Activated CD8-positive, alpha-beta memory T cell treated with anti-CD3 and anti-CD28 coated beads, Interleukin-2, amount 50 U/mL, for 1 hour (primary cell): ENCODE results near the gene PRG3.

Experiments
- DNase-seq: peaks from one replicate; pipeline ENCODE4 v3.0.0-alpha.2; 2020; ENCODE audit errors: extremely low read depth

PRG3 gene

DNA sequence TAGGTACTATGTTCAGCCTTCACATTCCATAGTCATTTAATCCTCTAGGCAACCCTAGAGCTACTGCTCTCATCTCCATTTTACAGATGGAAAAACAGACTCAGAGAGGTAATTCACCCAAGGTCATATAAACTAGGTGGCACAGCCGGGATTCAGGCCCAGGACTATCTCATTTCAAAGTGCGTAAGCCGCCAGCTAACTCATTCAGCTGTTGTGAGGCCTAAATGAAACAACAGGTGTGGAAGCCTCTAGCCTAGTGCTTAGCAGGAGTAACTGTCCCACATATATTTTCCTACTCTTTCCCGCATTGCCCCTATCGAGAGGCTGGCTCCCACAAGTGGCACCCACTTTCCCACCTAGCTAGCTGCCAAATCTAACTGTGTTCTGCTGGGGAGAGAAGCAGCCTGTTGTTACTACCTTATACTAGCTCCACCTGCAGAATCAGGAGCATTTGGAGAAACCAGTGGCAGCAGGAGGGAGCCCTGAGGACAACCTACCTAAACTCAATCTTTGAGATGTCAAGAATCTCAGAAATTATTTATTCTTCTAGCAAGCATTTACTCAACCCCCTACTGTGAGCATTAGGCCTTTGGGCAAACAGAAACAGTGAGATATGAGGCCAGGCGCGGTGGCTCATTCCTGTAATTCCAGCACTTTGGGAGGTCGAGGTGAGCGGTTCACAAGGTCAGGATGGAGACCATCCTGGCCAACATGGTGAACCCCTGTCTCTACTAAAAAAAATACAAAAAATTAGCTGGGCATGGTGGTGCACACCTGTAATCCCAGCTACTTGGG lies 20.9 kb downstream of the PRG3 start:
- DNase-seq, result no peak

DNA sequence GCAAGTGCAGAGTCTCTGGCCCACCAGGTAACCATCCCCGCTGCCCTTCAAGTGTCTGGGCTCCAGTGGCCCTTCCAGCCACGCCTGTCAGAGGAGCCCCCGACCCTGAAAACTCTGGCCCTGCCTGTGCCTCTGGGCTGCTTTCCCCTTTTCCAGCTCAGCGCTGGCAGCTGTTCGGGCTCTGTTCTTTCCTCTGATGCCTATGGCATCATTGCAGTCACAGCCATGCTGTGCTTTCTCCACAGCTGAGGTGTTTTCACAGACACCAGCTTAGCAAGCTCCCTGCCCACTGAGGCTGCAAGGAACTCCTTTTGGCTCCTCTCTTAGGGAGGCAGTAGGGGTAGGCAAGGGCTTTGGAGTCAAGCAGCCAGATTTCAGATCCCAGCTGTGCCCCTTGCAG lies 21.6 kb downstream of the PRG3 start:
- no peak for DNase-seq

DNA sequence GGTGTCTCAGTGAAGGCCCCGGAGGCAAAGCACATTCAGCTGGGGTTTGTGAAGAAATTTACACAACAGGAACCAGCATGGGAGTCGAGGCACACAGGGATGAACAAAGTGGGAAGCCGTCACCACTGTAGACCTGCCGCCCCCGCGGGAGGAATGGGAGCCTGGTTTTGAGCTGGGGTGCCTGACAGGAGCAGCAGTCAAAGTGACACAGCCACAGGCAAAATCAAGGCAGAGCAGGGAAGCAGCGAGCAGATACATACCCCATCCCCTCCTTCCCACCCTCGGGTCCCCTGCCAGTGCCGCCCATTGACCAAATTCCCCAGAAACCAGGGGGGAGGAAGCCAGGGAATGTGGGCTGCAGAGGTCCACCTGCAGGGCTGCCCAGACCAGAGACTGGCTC lies 22.0 kb downstream of the PRG3 start:
- DNase-seq, result no peak

DNA sequence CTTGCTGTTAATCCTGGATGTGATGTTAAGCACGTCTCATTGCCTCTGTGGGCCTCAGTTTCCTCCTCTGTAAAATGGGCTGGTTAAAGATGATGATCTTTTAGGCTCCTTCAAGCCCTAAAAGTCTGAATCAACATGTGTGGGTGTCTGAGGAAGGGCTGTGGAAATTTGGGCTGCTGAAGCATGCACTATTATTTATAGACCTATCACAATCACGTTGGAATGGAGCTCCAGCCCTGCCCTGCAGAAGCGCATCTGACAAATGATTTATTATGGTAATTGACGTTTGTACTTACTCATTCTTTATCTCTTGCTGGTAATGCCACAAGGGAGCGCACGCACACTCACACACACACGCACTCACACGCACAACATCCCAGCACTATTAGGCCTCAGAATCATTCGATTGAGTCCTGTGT lies 22.4 kb downstream of the PRG3 start:
- no peak for DNase-seq

DNA sequence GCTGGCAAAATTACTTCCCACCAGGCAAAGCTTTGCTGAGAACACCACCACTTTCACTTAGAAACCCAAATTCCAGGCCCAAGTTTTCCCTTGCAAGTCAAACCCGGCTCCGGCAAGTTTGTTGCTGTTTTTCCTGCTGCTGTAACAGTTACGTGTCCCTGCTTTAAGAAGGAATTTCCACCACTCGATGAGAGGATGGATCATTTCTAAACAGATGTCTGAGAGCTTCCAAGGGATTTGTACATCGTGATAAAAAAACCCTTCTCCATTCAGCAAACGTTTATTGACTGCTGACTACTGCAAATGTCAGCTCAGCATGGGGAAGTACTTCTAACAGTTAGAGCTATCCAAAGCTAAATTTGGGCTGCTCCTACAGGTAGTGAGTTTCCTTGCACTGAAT lies 23.1 kb downstream of the PRG3 start:
- DNase-seq, result no peak

DNA sequence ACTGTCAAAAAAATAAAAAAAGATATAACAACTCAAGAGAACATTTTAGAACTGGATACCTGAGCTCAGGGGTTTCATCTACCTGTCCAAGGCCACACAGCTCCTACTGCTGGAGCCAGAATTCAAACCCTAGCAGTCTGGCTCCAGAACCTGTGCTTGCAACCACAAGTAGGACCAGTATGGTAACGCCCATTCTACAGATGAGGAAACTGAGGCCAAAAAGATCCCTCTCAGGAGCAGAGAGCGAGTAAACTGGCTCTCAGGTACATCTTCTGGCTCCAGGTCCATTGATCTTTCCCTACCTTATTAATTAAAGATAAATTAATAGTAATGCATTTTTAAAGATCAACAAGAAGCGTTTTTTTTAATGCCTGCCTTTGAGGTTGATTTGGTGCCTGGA lies 23.6 kb downstream of the PRG3 start:
- DNase-seq, result no peak

DNA sequence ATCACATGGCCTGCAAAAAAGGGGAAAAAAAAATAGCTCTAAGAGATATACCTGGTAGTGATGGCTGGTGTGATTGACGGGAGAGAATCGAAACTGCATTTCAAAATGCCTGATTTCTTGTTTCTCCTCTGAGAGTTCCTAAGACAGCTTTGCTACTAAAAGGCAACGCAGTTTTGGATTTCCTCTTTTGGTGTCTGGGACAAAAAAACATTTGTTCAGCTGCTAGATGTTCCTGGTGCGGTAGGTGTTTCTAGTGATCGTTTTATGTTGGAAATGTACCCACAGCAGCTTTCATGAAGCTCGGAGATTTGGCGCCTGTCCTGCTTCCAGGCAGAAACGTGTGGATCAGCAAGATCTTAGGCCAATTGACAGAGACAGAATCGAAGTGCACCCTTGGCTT lies 24.7 kb downstream of the PRG3 start:
- DNase-seq, result no peak

DNA sequence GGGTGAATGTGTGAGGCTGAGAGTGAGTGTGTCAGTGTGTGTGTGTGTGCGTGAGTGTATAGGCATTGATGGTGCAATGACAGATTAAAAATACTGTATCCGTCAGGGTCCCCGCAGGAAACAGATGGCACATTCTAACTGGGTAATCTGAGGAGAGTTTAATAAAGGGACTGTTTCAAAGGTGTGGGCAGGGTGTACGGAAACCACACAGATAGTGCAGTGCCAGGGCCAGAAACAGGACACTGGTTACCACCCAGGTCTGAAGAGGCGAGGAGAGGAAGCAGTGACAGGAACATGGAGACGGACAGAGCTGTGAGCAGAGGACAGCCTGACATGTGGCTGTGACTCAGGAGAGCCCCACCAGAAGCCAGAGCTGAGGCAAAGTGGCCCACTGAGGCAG lies 26.3 kb downstream of the PRG3 start:
- DNase-seq, result no peak

DNA sequence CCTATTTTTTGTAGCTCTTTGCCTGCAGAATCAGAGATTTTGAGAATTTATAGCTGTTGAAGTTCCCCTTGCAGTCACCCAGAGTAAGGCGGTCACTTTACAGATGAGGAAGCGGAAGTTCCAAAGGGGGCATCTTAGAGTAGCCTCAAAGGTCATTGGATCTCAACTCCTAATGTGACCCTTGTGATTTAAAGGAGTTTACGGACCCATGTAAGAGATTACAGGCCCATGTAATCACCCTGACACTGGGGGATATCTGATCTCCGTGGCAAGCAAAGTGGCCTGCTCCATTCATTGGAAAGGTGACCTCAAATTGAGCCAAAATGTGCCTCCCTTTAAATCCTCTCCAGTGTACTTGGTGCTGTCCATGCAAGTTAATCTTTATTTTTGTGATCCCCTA lies 27.1 kb downstream of the PRG3 start:
- no peak for DNase-seq

DNA sequence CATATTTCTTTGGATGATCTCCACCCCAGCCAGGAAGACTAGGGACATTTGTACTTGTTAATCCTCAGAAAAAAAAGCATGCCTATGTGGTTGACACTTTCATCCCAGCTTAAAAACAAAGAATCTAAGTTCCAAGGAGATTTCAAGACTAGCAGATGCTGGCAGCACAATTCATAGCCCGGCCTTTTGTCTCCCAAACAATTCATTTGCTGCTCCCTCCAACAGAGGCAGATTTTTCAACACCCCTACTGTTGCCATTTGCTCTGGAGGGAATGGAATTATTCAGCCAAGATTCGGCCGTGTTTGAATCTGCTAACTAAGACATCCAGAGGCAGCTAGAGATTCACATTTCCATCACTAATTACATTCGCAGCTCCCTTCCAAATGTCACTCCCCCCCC lies 27.5 kb downstream of the PRG3 start:
- DNase-seq, result no peak

DNA sequence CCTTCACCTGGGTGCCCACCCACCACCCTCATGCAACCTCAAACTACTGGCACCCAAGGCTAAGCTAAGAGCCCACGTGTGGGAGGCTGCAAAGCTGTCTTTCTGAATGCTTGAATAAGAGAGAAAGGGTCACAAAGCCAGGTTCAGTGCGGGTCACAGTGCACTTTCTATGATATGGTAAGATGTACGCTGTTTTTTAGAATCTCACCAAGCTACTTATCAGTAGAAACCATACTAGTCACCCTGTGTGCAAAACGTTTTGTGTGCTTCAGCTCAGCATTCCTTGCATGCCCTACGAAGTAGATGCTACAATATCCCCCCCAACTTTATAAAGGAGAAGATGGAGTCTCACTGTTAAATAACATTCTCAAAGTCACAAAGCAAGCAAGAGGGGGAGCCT lies 27.9 kb downstream of the PRG3 start:
- no peak for DNase-seq

DNA sequence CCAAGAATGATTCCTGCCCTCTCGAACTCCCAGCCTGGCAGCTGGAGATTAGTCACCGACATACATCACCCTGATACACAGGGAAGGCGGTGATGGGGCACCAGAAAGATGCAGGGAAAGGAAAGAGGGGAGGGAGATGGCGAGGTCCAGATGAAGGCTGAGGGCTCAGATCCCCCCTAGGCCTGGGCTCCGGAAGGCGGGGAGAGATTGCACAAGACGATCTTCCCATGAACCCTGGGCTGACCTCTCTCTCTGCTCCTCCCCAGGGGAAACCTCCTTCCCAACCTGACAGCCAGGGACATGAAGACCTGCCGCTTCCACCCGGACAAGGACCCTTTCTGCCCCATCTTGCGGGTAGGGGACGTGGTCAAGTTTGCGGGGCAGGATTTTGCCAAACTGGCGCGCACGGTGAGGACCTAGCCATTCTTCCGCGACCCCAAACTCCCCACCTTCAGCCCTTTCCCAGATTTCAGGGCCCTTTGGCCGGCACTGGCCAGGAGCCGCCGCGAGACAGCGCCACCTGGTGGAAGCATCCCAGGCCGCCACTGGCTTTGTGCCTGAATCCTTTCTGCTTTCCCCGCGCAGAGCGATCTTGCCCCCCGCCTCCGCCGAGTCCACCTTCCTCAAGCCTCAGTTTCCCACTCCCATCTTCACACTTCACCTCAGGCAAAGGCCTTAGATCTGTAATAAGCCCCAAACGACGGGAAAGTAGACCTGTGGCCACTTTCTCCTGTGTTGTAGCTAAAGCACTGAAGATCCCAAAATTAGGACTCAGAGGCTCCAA lies 31.3 kb downstream of the PRG3 start:
- no peak for DNase-seq

DNA sequence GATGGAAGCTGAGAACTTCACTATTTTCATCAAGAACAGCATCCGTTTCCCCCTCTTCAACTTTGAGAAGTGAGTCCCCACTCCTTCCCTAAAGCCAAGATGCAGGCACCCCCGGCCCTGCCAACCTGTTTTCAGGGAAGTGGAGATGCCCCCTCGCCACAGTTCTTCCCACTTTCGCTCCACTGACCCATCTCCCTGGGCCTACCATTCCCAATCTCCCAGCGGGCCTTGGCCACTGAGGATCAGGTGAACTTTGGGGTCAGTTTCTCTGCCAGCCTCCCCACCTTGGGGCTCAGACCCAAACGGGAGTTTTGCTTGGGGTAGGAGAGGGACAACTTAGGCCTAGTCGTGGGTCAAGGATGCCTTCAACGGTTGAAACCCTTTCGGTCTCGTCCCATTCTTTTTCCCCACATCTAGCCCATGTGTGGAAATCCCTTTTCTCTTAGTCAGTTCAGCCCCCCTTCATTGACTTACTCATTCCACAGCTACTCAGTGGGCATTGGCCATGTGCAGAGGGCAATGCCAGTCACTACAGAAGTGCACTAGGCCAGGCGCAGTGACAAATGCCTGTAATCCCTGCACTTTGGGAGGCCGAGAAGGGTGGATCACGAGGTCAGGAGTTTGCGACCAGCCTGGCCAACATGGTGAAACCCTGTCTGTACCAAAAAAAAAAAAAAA lies 32.2 kb downstream of the PRG3 start:
- DNase-seq, result no peak

DNA sequence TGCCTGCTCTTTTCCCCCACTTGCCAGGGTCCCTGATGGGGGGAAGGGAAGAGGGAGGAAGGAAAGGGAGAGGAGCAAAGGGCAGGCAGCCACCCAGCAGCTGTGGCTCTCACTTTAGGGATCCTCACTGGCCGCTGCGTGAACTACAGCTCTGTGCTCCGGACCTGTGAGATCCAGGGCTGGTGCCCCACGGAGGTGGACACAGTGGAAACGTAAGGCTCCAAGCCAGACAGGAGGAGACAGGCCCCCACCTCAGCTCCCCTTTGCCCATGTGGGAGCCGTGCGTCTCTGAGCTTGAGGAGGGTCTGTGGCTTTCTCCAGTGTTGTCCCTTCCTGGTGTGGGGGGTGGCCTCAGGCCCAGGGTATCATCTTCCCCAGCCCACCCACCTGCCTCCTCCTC lies 32.9 kb downstream of the PRG3 start:
- no peak for DNase-seq

DNA sequence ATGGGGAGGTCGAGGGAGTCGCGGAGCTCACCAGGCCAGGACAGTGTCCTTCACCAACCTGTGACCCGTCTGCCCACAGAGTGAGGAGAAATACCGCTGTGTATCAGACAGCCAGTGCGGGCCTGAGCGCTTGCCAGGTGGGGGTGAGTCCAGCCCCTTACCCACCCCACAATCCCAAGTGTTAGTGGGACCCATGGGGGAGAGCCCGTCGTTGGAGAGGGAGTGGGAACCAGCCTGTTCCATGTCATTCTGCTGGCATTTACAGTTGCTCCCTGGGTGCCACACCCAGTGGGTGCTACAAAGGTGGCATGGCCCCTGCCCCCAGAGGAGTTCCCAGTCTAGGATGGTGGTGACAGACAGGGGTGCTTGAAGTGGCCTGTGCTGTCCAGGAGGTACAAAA lies 33.6 kb downstream of the PRG3 start:
- no peak for DNase-seq

DNA sequence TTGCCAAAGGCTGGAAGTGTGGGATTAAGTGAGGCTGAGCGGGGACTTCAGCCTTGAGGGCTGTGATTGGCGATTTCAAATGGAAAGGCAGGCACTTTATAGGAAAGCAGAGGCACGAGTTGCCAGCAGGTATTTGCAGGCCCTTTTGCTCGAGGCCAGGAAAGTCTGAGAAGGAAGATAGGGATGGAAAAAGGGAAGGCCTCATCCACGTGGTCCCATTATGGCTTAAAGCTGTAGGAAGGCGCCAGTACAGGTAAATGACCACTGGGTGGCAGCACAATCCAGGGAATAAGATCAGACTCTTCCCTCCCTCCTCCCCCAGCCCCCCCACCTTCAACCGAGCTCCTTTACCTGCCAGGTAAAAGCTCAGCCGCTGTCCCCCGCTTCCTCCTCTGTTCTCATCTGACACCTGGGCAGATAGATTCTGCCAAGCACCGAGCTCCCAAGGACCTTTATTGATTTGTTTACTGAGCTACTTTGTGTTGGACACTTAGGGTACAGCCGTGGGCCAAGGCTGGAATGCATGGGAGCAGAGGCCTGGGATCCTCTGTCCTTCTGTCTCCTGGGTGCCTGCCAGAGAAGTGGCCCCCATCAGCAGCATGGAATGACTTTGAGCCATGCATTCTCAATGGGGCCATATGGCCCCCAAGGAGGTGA lies 35.3 kb downstream of the PRG3 start:
- DNase-seq, result no peak

DNA sequence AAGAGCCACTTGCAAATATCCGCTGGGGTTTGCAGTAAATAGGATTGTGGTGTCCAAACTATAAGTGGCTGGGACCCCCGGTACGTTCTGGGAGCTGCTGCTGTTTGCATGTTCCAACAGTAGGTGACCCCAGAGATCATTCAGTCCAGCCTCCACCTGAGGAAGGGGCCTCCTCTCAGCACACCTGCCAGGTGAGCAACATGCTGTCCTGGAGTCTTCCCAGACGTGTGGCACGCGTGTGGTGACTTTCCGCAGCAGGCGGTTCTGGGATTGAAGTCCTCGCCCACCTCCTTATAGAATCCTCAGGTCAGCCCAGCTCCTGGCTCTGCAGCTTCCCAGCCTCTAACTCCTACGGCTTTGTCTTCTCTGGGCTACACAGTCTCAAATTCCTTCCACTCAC lies 36.1 kb downstream of the PRG3 start:
- no peak for DNase-seq

DNA sequence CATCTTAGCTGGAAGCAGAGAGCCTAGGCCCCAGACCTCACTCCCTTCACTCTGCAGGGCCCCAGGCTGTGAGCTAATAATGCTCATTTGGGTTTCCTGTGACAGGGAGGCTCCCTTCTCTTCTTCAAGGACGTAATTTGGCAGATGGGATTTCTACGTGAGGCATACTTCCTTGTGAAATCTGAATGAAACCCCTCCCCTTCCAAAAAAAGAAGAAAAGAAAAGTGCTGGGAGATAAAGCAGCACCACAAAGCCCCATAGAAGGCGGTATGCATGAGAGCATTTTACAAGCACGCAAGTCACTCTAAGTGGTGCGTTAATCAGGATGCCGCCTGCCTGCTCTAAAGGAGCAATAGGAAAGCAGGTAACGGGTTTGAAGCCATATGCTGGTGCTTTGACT lies 37.1 kb downstream of the PRG3 start:
- no peak for DNase-seq

DNA sequence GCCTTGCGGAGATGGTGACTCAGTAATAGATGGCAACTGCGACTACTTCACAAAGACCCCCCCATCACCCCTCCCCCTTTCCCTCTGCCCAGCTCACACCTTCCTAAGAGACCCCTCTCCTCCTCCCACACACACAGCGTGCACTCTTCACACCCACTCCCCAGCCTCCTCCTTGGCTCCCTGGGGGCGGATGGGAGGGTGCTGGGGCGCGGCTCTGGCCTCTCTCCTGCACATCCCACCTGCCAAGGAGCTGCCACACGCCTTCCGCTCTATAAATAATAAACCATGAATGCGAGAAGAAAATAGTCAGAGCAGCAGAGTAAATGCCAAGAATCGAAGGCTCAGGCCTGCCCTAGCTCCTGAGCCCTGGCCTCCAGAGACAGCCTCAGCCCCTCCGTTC lies 38.2 kb downstream of the PRG3 start:
- no peak for DNase-seq

DNA sequence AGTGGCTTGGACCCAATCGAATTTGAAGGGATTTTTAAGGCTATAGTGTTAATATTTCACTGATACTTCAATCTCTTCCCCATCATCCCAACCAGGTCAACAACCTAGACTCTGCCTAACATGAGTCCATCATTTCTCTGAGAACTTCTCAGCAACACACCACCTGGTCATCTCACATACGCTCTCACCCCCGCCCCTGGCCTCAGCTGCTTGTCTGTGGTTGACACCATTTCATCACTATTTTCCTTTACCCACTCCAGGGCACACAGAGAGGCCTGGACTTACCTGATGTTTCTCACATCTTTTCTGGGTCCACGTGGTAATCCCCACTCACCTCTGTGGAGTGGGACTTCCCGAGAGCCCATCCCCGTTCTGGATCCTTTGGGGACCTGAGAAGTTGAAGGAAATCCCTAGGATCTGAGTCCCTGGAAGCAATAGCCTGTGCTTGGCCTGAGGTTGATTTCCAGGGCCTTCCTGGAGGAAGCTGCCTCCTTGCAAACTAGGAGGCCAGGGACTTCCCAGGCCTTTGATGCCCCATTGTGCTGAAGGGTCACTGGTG lies 39.6 kb downstream of the PRG3 start:
- no peak for DNase-seq

DNA sequence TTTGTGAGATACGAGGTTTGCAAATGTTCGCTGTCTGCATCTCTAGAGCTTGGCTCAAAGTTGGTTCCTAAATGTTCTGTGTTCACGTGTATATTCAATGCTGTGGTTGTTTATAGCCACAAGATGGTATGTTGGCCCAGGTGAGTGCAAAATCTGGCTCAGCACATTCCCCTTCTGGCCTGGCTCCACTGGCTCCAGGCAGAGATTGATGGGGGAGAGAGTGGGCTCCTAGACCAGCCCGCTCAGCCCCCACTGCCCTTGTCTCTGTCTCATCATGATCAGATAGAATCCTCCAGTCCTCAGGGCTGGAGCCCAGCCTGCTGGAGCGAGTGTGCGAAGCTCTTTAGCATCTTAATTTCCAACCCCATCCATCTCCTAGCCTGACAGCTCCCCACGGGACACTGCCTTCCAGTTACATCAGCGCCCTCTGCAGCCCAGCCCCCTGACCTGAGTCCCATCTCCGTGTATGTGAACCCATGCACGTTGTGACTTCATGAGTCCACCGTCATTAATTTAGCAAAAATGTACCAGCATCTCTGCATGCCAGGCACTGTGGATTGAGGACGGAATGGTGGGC lies 40.8 kb downstream of the PRG3 start:
- no peak for DNase-seq

DNA sequence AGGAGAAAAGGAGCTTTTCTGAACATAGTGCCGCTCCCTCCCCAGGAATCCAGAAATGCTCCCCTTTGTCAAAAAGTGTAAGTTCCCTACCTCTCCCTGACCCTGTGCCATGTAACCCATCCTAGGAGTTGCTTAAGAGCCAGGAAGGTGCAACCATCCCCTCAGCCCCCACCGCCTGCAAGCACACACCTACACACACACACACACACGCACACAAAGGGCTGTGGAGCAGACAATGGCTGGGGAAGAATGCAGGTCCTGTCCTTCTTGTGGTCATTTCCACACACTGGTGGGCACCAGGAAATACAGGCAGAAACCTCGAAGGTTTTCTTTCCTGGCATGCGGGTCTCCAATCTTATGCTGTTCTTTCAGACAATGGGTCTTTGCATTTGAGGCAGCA lies 41.6 kb downstream of the PRG3 start:
- no peak for DNase-seq
